Ammon's horn (tissue), 1 donor: Measurements from ENCODE around the gene SNX19.
"Not testable (repeated sequence)": the region's sequence is repeated elsewhere in the genome, so short reads cannot be mapped to it uniquely, and the experiment has no call there.

Source experiments
- DNase-seq: peaks from one replicate; pipeline ENCODE4 v3.0.0-alpha.2; 2016; ENCODE audit warnings: low spot score

Gene SNX19, protein sequence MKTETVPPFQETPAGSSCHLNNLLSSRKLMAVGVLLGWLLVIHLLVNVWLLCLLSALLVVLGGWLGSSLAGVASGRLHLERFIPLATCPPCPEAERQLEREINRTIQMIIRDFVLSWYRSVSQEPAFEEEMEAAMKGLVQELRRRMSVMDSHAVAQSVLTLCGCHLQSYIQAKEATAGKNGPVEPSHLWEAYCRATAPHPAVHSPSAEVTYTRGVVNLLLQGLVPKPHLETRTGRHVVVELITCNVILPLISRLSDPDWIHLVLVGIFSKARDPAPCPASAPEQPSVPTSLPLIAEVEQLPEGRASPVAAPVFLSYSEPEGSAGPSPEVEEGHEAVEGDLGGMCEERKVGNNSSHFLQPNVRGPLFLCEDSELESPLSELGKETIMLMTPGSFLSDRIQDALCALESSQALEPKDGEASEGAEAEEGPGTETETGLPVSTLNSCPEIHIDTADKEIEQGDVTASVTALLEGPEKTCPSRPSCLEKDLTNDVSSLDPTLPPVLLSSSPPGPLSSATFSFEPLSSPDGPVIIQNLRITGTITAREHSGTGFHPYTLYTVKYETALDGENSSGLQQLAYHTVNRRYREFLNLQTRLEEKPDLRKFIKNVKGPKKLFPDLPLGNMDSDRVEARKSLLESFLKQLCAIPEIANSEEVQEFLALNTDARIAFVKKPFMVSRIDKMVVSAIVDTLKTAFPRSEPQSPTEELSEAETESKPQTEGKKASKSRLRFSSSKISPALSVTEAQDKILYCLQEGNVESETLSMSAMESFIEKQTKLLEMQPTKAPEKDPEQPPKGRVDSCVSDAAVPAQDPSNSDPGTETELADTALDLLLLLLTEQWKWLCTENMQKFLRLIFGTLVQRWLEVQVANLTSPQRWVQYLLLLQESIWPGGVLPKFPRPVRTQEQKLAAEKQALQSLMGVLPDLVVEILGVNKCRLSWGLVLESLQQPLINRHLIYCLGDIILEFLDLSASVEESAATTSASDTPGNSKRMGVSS

DNA sequence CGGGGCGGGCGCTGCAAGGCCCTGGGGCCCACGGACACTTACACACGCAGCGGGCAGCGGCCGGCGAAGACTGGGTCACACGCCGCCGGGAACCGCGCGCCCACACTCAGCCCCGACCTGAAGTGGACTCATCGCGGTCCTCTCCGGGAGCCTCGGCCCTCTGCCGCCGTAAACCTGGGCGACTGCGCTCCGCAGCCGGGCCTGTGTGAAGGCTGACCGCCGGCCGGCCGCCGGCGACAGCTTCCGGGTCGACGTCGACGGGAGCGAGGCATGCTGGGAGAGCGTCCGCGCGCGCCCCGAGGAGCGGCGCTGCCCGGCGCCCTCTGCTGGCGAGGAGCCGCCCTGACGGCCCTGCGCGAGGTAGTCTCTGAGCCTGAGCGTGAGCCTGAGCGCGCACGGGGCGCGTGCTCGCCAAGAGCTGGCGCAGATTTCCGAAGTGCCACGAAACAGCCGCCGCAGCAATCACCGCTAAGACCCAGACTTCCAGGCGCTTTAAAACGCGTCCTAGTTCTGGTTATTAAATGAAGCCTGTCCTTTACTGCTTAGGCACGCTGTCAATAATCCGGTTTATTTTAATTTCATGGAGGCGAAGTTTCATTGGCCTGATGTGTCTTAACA, at the start of gene SNX19:
Gene SNX19, minus strand, starts transcription at position 242 of the 618 bp plus-strand sequence. CDS start 540 bp downstream, outside the sequence.
- peak; percentile 92 for DNase-seq

DNA sequence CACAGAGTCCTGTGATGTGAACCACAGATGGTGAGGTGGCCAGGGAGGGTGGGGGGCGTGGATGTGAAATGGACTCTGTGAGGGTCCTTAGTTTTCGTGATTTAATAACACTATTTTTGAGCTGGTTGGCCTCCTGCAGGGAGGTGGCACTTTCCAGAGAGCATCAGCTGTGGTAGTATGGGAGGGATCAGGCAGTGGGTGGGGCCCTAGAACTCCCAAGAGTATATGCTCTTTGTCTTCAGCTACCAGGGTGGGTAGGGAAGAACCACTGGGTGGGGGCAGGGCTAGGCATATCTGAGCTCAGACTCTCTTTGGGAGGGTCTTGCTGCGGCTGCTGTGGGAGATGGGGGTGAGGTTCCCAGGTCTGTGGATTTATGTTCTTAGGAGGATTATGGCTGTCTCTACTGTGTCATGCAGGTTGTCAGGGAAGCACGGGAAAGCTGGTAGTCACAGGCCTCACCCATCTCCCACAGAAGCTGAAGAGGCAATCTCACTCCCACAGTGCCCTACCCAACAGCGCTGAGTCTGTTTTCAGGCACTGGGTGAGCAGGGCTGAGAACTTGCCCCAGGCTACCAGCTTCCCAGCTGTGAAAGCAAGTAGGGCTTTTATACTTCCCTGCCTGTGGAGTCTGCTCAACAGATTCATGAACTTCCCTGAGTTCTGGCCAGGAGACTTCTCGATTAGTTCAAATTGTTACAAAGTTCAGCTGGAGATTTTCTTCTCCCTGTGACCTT, 47.9 kb upstream of the SNX19 start:
- DNase-seq = no peak

DNA sequence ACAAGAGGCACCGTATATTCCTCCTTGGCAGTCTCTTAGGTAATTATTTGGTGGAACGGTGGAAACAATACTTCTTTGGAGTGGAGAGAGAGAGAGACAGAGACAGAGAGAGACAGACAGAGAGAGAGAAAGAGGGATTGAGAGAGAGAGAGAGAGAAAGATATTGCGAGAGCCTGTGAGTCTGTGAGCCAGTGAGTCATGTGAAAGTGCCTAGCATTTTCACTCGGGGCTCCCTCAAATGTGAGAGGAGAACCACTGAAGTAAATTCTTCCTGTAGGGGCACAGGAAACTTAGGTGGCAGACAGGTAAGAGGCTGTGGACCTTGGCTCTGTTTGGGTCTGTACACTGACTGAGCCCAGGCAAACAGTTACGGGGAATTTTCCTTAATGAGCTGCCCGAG, 31.6 kb upstream of the SNX19 start:
- no peak for DNase-seq

DNA sequence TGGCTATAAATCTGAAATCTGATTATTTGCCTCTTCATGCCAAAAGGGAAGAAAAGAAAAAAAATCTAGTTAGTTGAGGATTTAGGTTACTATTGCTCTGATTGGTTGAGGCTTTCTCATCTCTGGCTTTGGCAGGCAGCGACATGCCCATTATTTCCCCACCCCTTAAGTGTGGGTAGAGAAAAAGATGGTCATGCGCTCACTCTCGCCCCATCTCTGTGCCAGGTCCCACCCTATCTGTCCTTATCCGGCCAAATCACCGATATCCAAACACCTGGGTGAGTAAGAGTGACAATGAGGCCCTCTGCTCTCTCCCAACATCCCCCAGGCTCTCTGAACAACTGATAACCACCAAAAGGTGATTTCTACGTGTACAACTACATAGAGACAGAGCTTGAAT, 31.2 kb upstream of the SNX19 start:
- DNase-seq = no peak

DNA sequence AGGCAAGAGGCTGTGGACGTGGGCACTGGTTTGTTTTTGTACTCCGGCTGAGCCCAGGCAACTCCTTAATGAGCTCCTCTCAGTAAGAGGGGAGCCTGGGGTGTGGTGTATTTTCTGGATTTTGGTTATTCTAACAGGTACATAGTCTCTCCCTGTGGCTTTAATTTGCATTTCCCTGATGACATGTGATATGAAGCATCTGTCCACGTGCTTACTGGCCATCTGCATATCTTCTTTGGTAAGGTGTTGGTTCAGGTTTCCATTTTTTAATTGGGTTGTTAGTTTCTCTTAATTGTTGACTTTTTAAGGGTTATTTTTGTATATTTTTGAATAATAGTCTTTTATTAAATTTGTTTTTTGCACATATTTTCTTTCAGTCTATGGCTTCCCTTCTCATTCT, 30.8 kb upstream of the SNX19 start:
- DNase-seq = no peak

DNA sequence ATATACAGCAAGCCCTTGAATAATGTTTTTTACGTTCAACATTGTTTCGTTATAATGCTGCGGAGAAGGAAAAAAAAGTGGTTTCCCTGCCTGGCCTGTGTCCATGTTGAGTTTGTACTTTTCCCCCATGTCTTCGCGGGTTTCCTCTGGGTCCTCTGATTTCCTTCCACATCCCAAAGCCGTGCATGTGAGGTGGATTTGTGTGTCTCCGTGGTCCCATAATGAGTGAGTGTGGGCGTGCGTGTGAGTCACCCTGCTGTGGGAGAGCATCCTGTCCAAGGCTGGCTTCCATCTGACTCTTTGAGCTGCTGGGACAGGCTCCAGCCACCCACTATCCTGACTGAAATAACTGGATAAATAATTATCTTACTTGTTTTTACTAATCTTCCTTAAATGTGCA, 29.6 kb upstream of the SNX19 start:
- peak; percentile 73 for DNase-seq

DNA sequence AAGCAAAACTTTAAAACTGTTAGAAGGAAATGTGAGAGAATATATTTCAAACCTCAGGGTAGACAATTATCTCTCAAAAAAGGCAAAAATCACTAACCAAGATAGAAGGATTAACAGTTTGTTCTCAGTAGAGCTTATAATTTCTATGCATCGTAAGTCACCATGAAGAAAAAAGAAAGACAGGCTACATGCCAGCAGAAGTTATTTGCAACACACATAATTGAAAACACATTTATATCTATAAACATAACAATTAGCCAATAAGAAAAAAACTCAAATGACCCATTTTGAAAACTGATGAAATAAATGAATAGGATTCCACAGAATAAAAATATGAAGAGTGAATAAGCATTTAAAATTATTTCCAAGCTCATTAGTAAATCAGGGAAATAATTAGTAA, 24.4 kb upstream of the SNX19 start:
- no peak for DNase-seq

DNA sequence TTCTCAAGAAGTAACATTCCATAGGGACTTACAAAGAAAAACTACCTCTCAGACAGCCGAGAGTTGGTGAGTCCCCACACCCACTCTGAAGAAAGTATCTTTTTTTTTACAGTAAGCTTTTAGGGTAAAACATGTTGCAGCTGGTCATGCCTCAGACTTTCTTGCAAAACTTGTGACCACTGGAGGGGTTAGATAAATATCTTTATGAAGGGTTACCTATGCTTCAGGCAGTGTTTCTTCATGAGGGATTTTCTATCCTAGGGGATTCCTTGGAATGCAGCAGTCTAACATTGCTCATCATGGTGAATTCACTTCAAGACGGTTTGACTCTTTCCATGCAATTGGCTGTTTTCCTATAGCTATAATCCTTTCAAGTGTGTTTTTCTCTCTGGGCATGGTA, 20.8 kb upstream of the SNX19 start:
- no peak for DNase-seq

DNA sequence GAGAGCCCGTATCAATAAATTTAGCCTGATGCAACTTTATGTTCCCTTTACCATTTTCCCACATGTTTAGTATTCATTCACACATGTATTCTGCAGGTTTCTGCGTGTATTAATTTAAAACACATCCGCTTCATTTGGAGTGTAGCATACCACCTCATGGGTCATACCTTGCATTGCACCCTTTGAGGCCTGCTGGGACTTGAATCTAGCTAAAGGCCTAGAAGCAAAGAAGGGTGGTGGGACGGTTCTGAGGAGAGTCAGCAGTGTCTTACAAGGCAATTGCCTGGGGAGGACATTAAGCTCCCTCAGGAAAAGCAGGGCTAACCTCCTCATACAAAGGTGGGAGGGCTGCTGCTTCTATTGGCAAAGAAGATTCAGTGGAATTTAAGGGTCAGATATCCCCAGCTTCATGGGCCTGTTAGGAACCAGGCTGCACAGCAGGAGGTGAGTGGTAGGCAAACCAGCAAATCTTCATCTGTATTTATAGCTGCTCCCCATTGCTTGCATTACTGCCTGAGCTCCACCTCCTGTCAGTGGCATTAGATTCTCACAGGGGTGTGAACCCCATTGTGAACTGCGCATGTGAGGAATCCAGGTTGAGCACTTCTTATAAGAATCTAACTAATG, 15.9 kb upstream of the SNX19 start:
- DNase-seq = no peak

DNA sequence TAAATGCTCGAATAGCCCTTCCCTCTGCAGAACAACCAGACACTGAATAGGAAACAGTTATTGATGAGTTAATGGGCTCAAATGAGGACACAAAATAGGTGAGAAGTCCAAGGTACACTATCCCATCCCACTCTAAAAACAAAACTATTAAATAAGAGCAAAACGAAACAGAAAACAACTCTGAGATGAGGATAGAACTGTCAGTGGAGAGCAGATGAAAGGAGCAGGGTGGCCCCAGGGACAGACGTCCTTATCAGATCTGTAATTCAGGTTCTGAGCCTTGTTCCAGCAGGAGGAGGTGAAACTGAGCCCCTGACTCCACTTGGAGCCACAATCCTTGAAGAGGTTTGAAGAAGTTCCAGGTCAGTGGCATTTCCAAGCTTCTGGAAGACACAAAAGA, 8.5 kb upstream of the SNX19 start:
- DNase-seq = no peak

DNA sequence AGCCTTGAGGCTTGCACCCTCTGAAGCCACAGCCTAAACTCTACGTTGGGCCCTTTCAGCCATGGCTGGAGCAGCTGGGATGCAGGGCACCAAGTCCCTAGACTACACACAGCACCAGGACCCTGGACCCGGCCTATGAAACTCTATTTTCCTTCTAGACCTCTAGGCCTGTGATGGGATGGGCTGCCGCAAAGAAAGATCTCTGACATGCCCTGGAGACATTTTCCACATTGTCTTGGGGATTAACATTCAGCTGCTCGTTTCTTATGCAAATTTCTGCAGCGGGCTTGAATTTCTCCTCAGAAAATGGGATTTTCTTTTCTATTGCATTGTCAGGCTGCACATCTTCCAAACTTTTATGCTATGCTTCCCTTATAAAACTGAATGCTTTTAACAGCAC, 4.3 kb upstream of the SNX19 start:
- DNase-seq = not testable (repeated sequence)

DNA sequence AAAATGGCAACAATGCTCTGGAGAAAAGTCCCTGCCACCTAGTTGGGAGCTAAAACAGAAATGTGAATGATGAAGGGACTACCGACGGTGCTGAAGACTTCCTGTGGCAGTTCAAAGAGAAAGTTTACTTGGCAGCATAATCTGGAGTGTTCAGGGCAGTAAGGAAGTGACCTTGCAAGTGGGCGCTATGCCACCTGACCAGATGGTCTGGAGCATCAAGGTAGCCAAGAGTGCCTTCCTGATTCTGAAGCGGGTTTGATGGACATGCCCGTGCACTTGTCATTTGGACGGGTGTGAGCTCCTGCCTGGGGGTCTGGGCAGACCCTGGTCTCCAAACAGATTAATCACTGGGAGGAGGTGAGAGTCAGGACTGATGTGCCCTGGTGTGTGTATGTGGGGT, 1.8 kb upstream of the SNX19 start:
- no peak for DNase-seq

DNA sequence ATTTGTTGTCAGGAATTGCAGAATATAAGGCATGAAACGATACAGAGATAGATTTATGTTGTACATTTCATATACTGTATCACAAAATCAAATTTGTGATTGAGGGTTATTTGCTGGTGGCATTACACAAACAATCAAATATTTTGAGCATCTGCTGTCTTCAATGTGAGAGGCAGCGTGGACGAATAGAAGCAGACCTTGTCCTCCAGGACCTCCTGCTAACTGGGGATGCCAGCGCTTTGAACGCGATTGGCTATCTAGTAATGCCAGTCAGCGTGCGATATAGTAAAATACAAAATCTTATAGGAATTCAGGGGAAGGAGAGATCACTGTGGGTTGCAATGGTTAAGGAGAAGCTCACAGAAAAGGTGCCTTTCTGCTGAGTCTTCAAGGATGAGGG, 631 bp upstream of the SNX19 start:
- no peak for DNase-seq

DNA sequence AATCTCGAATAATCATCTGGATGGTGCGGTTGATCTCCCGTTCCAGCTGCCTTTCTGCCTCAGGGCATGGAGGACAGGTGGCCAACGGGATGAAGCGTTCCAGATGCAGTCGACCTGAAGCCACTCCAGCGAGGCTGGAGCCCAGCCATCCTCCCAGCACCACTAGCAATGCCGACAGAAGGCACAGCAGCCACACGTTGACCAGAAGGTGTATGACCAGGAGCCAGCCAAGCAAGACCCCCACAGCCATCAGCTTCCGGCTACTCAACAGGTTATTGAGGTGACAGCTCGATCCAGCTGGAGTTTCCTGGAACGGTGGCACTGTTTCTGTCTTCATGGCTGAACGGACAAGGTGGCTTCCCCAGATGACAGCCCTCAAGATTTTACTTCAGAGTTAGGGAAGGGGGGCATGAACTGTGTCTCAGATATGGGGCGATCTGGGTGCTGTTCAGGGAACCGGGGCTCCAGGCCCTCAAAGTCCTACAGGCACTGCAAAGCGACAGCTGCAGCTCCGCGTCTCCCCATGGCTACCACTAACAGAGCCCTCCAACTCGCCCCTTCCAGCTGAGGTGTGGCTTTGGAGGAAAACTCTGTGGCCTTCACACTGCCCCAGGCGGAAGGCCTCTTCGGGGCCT, 559 bp downstream of the SNX19 start:
- DNase-seq = no peak

DNA sequence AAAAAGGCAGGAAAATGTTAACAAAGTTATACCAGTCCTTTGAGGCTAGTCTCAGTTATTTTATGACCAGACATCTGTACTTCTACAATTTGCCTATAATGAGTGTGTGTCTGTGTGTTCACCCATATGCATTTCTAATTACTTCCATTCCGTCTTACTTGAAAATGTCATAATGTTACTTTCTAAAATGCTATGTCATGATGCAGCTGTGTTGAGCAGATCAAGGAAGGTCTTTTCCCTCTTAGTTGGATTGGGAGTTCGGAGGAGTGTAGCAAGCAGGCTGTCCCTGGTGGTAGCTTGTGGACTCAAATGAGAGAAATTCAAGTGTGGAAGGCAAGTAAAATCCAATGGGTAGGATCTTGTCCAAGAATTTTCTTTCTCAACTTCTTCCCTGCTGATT, 3.0 kb downstream of the SNX19 start:
- DNase-seq = no peak

DNA sequence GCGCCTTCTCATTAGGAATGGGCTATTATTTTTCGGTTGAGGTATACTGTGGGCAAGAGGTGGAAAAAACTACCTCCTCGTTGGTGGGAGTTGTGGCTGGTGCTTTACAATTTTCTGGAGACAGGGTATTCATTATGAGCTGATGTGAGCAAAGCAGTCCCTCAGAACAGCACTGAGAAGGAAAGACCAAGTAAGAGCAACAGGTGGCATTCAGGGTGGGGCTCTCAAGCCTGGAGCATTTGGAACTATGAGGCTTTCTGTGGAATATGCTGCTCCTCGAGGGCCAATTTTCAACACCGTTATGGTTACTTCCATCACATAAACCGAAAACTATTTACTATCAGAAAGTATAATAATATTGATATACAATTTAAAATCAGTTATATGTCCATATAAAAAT, 3.7 kb downstream of the SNX19 start:
- DNase-seq = no peak

DNA sequence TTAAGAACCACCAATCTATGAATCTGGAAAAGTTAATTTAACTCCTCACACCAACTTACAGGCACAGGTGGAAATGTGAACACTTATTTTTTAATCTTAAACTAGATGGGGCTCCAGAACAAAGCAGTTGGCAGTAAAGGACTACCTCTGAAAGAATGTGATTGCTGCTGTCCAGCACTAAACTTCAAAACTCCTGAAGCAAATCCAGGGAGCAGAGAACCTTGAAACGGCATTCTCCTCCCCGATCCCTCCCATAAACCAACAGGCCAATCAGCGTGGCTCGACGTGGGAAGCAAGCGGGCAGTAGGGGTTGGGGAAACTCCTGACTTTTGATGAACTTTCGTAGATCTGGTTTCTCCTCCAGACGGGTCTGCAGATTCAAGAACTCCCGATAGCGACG, 5.0 kb downstream of the SNX19 start:
- no peak for DNase-seq

DNA sequence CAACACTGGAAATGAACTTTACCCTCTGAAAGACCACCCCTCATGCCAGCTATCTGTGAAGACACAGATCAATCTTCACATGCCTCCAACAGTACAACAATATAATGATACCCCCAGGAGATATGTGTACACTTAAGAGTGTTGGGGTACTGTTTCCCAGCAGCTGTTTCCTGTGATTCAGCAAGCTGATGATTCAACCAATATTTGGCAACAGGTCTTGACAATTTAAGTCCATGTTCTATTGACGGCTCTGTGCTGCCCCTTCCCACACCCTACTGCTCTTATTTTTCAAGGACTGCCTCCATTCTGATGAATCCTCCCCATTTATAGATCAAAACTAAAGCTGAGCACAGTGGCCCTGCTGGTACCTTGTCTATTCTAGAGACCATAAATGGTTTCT, 6.6 kb downstream of the SNX19 start:
- no peak for DNase-seq

DNA sequence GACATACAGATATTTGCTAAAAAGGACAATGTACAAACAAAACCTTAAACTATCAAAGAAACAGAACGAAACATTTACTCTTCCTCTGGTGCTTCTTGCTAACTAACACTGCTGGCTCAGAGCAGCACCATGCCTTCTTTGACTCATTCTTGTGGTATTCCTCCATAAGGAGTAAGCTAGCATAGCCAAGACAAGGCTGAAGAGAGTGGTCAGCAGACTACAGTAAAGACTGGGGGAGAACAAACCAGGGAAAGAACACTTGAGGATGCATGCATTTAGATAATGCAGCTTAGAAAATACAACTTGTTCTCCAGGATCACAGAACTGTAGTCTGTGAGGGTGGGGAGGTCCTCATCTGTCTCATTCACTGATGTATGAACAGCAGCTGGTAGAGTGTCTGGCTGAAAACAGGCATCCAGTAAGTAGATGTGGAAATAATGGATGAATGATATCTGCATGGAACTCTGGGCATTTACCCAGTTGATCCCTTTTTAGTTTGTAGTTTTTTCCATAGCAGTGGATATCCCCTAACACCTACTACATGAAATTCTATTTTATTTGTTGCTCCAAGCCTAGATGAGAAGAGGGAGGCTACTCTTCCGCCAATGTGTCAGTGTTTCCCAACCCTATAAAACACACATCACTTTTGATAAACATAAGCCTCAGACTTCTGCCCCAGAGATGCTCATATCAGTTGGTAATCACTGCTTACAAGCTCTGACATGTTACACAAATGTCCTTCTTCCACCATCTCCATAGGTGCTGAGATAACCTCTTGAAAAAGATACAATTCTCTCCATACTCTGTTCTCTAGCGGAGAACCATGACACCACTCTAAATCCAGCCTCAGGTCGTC, 7.3 kb downstream of the SNX19 start:
- DNase-seq = no peak

DNA sequence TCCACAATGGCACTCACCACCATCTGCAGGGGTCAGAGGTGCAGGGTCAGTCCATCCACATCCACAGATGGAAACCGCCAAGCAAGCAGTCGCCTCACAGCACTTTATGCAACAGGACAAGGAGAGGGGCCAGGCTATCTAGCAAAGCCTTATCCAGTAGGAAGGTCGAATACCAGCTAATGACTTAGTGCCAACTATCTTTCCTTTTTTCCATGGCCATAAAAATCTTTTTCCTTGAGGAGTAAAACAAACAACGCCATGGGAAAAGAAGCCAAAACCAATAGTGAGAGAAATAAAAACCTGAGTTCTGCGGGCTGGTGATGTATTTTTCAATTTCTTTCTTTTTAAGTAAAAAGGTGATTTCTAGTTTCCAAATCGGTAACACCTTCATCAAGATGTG, 8.2 kb downstream of the SNX19 start:
- no peak for DNase-seq
